Ishikawa (cell line): Measurements from ENCODE around the gene GCN1.
A peak's percentile ranks its signal among the peaks of the same experiment; 100 is the strongest.

Experiments
- CEBPB ChIP-seq: IDR thresholded peaks from 2 replicates; pipeline ENCODE4 v1.6.1; 2012
- CREB1 ChIP-seq: IDR thresholded peaks from 2 replicates; pipeline ENCODE4 v1.6.1; 2012; ENCODE audit warnings: low read depth
- EGR1 ChIP-seq: IDR thresholded peaks from 2 replicates; pipeline ENCODE4 v1.6.1; 2012
- EP300 ChIP-seq: IDR thresholded peaks from 2 replicates; pipeline ENCODE4 v1.6.1; 2012; ENCODE audit warnings: borderline replicate concordance
- FOXM1 ChIP-seq: IDR thresholded peaks from 2 replicates; pipeline ENCODE4 v1.6.1; 2012; ENCODE audit warnings: low read depth, borderline replicate concordance
- NFIC ChIP-seq: IDR thresholded peaks from 2 replicates; pipeline ENCODE4 v1.6.1; 2012
- RAD21 ChIP-seq: IDR thresholded peaks from 2 replicates; pipeline ENCODE4 v1.6.1; 2012; ENCODE audit warnings: low read depth
- REST ChIP-seq: IDR thresholded peaks from 2 replicates; pipeline ENCODE4 v1.6.1; 2012; ENCODE audit warnings: low read depth, mild to moderate bottlenecking
- TAF1 ChIP-seq: IDR thresholded peaks from 2 replicates; pipeline ENCODE4 v1.6.1; 2012; ENCODE audit warnings: low read depth, mild to moderate bottlenecking
- TCF12 ChIP-seq: IDR thresholded peaks from 2 replicates; pipeline ENCODE4 v1.6.1; 2012; ENCODE audit warnings: low read depth
- TEAD4 ChIP-seq: IDR thresholded peaks from 2 replicates; pipeline ENCODE4 v1.6.1; 2012
- YY1 ChIP-seq: IDR thresholded peaks from 2 replicates; pipeline ENCODE4 v1.6.1; 2012; ENCODE audit warnings: low read depth
- ZBTB7A ChIP-seq: IDR thresholded peaks from 2 replicates; pipeline ENCODE4 v1.6.1; 2012; ENCODE audit warnings: low read depth
- TF ChIP-seq, protein P1 (sequence below): IDR thresholded peaks from 2 replicates; pipeline ENCODE4 v1.6.1; 2012
- TF ChIP-seq, protein P2 (sequence below): IDR thresholded peaks from 2 replicates; pipeline ENCODE4 v1.6.1; 2012

Gene GCN1

GRCh38 chr12:120194226-120194533 lies 335 bp downstream of the GCN1 start:
- TF ChIP-seq ZBTB7A = no peak
- no peak for TF ChIP-seq NFIC
- no peak for TF ChIP-seq EP300
- TF ChIP-seq, protein P1, sequence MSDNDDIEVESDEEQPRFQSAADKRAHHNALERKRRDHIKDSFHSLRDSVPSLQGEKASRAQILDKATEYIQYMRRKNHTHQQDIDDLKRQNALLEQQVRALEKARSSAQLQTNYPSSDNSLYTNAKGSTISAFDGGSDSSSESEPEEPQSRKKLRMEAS = no peak
- TF ChIP-seq REST = no peak
- TF ChIP-seq TEAD4 = no peak
- TF ChIP-seq TAF1 = no peak
- no peak for TF ChIP-seq TCF12
- TF ChIP-seq CREB1 = no peak
- TF ChIP-seq RAD21 = no peak
- TF ChIP-seq, protein P2, sequence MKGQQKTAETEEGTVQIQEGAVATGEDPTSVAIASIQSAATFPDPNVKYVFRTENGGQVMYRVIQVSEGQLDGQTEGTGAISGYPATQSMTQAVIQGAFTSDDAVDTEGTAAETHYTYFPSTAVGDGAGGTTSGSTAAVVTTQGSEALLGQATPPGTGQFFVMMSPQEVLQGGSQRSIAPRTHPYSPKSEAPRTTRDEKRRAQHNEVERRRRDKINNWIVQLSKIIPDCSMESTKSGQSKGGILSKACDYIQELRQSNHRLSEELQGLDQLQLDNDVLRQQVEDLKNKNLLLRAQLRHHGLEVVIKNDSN = no peak
- no peak for TF ChIP-seq EGR1
- no peak for TF ChIP-seq FOXM1
- no peak for TF ChIP-seq YY1
- no peak for TF ChIP-seq CEBPB

- TF ChIP-seq CREB1 (no peak), FOXM1 (no peak), EGR1 (no peak), RAD21 (no peak)
Measured at GRCh38 chr12:120190985-120191480, 3.5 kb downstream of the GCN1 start.

DNA sequence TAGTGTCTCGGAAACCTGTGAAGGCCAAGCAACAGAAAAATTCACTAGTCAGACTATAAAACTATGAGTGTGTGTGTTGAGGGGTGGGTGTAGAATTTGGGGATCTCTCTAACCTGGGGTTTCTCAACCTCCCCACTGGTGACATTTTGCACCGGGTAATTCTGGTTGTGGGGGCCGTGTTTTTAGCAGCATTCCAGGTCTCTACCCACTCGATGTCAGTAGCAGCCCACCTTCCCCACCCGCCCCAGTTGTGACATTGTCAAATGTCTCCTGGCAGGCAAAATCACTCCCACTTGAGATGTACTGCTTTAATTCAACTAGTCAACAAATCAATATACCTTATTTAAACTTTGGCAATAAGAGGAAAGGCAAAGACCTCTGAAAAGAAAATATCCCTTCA lies 4.1 kb downstream of the GCN1 start:
- TF ChIP-seq EP300 = no peak
- TF ChIP-seq NFIC = no peak
- no peak for TF ChIP-seq REST
- no peak for TF ChIP-seq EGR1

- TF ChIP-seq TEAD4 (no peak), RAD21 (no peak), FOXM1 (no peak), CEBPB (no peak), NFIC (no peak), REST (no peak), TCF12 (no peak), EGR1 (no peak)
- TF ChIP-seq, protein P1 = no peak
Measured at GRCh38 chr12:120186654-120187053, 7.9 kb downstream of the GCN1 start.

DNA sequence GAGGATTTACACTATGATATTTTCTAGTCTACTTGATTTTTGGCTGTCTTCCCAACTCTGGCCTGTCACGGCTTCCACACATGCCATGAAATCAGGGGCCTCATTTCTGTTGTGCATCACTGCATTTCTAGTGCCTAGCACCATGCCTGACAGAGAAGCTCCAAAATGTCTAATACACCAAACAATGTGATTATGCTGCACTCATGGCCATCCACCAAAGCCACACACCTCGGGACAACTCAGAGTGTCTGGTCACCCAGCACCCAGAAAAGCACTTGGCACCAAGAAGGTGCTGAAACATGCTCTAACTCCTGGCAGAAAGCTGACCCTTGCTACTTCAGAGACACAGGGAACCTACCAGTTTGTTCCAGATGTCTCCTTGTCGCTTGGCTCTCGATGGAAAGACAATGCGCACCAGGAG lies 11.3 kb downstream of the GCN1 start:
- TF ChIP-seq RAD21 (no peak), EP300 (0 out of 2 replicates have a peak, but pooled peaks have one; percentile 7), TEAD4 (peak; percentile 24; the same call in 1 of the 2 replicates)
- TF ChIP-seq, protein P2 = no peak
